Vagina (tissue), 2 donors: Measurements from ENCODE around the gene TEF. TPM values are rescaled to one million over a fixed set of nuclear protein-coding genes. Genes with fewer than 3 reads are reported as not detected.

Experiments used
- DNase-seq, 2 donors: peaks; one replicate each; pipeline ENCODE4 v3.0.0-alpha.2; 2017; ENCODE audit errors: extremely low spot score in 2 of 2
- H3K27ac ChIP-seq: fragments of 200-600 bp; sonication (generic); one replicate; pipeline ENCODE4 v1.5.1; 2019
- H3K27me3 ChIP-seq: fragments of 200-600 bp; sonication (generic); one replicate; pipeline ENCODE4 v1.5.1; 2019
- H3K36me3 ChIP-seq, 2 donors: fragments of 200-600 bp; sonication (generic); one replicate each; pipeline ENCODE4 v1.5.1; 2017 to 2019
- H3K4me1 ChIP-seq: fragments of 200-600 bp; sonication (generic); one replicate; pipeline ENCODE4 v1.5.1; 2019
- H3K4me3 ChIP-seq, 2 donors: fragments of 200-600 bp; sonication (generic); 1 replicate in 1 of 2; 2 replicates in 1 of 2; pipeline ENCODE4 v1.5.1; 2016 to 2019
- H3K9me3 ChIP-seq: fragments of 200-600 bp; sonication (generic); one replicate; pipeline ENCODE4 v1.5.1; 2019
- POLR2A ChIP-seq, 2 donors: fragments of 450-650 bp; IDR thresholded peaks; one replicate each; pipeline ENCODE4 v1.6.1; 2017; ENCODE audit warnings: antibody characterized with exemption in 2 of 2, mild to moderate bottlenecking in 2 of 2, moderate library complexity in 2 of 2
- POLR2AphosphoS5 ChIP-seq, 2 donors: sonication (generic); formaldehyde crosslinking; IDR thresholded peaks; one replicate each; pipeline ENCODE4 v1.9.0; 2017; ENCODE audit warnings: antibody characterized with exemption in 2 of 2, mild to moderate bottlenecking in 2 of 2, low read depth in 1 of 2; ENCODE audit not compliant: insufficient read depth in 1 of 2
- intact Hi-C: fragments of 100-400 bp; cut with DNase I; formaldehyde crosslinking; loops from one replicate; pipeline ENCODE4 v1.15.1; 2023
- total RNA-seq: library from RNA; depleted of rRNA; stranded (reverse); fragments of >200 nt; gene quantifications from one replicate; pipeline ENCODE4 v1.2.3, GENCODE V29; 2016
- TF ChIP-seq, protein P1 (sequence below), 3 experiments: fragments of 450-650 bp in 2 of 3; fragments of 200-600 bp in 1 of 3; sonication (generic) in 1 of 3; IDR thresholded peaks; one replicate each; pipeline ENCODE4 v1.5.1; 2017 to 2019; ENCODE audit warnings: antibody characterized with exemption in 3 of 3, mild to moderate bottlenecking in 2 of 3, moderate library complexity in 2 of 3

TEF gene
- total RNA-seq, 1 donor from 2014 or later = 12.0 TPM

DNA sequence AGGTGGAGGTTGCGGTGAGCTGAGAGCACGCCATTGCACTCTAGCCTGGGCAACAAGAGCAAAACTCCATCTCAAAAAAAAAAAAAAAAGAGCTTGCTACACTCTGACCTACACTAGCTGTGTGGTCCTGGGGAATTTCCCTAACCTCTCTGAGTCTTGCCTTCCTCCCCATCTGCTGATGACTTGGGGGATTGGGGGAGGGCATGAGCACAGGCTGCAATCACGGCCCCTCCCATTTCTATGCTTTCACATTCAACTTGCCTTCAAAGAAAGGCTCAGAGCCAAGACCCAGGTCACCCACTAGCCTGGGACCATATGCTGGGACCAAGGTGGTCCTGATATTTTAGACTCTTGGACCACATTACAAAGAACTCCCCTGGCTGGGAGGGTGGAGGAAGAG lies 39.8 kb upstream of the TEF start:
- DNase-seq = no peak
- Histone ChIP-seq H3K27ac (no peak overlapping the region), H3K4me3 (no peak overlapping the region), H3K36me3 (peaks cover 0 to 56% of the 10 kb centered on the region in 2 donors), H3K27me3 (no peaks in the 10 kb centered on the region), H3K4me1 (no peaks in the 10 kb centered on the region), H3K9me3 (no peaks in the 10 kb centered on the region)
- TF ChIP-seq POLR2A (IDR thresholded peaks at IDR 0.05) = no peak
- TF ChIP-seq, protein P1, sequence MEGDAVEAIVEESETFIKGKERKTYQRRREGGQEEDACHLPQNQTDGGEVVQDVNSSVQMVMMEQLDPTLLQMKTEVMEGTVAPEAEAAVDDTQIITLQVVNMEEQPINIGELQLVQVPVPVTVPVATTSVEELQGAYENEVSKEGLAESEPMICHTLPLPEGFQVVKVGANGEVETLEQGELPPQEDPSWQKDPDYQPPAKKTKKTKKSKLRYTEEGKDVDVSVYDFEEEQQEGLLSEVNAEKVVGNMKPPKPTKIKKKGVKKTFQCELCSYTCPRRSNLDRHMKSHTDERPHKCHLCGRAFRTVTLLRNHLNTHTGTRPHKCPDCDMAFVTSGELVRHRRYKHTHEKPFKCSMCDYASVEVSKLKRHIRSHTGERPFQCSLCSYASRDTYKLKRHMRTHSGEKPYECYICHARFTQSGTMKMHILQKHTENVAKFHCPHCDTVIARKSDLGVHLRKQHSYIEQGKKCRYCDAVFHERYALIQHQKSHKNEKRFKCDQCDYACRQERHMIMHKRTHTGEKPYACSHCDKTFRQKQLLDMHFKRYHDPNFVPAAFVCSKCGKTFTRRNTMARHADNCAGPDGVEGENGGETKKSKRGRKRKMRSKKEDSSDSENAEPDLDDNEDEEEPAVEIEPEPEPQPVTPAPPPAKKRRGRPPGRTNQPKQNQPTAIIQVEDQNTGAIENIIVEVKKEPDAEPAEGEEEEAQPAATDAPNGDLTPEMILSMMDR (IDR thresholded peaks at IDR 0.05) = no peak
- no peak for TF ChIP-seq POLR2AphosphoS5 (IDR thresholded peaks at IDR 0.05; ENCODE audit: insufficient read depth in 1 of 2, low read depth in 1 of 2)
- intact Hi-C loops = no loop called here

DNA sequence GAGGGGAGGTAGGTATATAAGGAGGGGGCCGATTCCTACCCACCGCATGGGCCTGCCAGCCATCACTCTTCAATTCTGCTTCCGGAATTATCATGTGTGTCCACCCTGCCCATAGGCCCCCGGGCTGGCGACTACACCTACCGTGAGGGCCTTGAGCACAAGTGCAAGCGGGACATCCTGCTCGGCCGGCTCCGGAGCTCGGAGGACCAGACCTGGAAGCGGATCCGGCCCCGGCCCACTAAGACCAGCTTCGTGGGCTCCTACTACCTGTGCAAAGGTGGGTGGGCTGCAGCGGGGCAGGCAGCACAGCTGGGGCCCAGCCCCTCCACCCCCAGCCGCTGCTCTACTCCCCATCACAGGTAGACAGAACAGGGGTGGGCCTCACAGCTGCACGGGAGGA lies 38.4 kb upstream of the TEF start:
- no peak for TF ChIP-seq POLR2A (IDR thresholded peaks at IDR 0.05)
- TF ChIP-seq, protein P1 (IDR thresholded peaks at IDR 0.05) = no peak
- no peak for TF ChIP-seq POLR2AphosphoS5 (IDR thresholded peaks at IDR 0.05; ENCODE audit: insufficient read depth in 1 of 2, low read depth in 1 of 2)
- H3K27me3 ChIP-seq = no peaks in the 10 kb centered on the region
- DNase-seq = no peak
- intact Hi-C loops = no loop called here
- H3K27ac ChIP-seq = no peak overlapping the region
- no peak overlapping the region for H3K4me3 ChIP-seq
- H3K9me3 ChIP-seq = no peaks in the 10 kb centered on the region
- no peaks in the 10 kb centered on the region for H3K4me1 ChIP-seq
- H3K36me3 ChIP-seq = peaks cover 0 to 69% of the 10 kb centered on the region in 2 donors

DNA sequence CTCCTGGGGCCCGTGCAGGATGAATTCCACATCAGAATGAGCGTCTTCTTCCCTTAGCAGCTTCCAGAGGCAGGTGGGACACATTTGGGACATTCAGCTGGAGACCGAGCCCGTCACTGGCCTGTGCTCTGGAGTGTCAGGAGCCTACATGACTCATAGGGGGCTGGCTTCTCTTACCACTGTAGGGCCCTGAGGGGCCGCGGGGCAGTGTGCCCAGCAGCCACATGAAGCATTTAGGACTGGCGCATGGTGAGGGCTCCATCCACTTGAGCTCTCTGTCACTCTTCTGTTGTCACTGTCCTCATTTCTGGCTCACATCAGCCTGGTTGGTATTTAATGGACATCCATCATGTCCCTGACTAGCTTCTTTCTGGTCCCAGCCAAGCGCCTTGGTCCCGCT lies 38.0 kb upstream of the TEF start:
- DNase-seq = no peak
- Histone ChIP-seq H3K4me1 (no peaks in the 10 kb centered on the region), H3K9me3 (no peaks in the 10 kb centered on the region), H3K36me3 (peaks cover 0 to 73% of the 10 kb centered on the region in 2 donors), H3K4me3 (no peak overlapping the region), H3K27me3 (no peaks in the 10 kb centered on the region), H3K27ac (no peak overlapping the region)
- TF ChIP-seq POLR2AphosphoS5 (IDR thresholded peaks at IDR 0.05; ENCODE audit: insufficient read depth in 1 of 2, low read depth in 1 of 2) (no peak), POLR2A (IDR thresholded peaks at IDR 0.05) (no peak)
- TF ChIP-seq, protein P1 (IDR thresholded peaks at IDR 0.05) = no peak
- intact Hi-C loops = no loop called here

DNA sequence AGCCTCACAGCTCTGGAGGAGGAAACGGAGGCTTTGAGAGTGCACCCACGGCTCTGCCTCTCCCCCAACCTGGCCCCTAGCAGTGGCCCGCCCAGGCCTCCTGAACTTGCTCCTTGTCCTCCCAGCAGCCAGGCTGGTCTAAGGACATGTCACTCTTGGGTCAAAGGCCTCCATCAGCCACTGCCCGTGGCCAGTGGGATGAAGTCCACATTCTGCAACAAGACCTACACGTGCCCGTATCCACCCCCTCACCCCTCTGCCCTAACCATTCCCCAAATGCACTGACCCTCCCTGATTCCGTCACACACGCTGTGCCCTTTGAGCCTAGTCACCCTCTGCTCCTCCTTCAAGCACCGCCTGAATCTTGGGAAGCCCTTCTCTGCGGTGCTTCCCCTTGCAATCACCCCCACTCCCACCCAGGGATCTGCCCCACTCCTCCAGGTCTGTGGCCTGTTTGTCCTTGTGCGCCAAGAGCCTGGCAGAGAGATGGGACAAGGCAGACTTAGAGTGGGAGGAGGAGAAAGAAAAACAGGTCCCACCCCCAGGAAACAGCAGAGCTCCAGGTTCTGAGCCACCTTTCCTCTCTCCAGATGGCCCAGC lies 37.5 kb upstream of the TEF start:
- TF ChIP-seq POLR2A (IDR thresholded peaks at IDR 0.05) (no peak), POLR2AphosphoS5 (IDR thresholded peaks at IDR 0.05; ENCODE audit: insufficient read depth in 1 of 2, low read depth in 1 of 2) (no peak)
- TF ChIP-seq, protein P1 (IDR thresholded peaks at IDR 0.05) = no peak
- no peak overlapping the region for H3K27ac ChIP-seq
- no peaks in the 10 kb centered on the region for H3K27me3 ChIP-seq
- no peaks in the 10 kb centered on the region for H3K9me3 ChIP-seq
- peaks cover 0 to 74% of the 10 kb centered on the region in 2 donors for H3K36me3 ChIP-seq
- no peak overlapping the region for H3K4me3 ChIP-seq
- H3K4me1 ChIP-seq = no peaks in the 10 kb centered on the region
- DNase-seq = no peak
- intact Hi-C loops = no loop called here

DNA sequence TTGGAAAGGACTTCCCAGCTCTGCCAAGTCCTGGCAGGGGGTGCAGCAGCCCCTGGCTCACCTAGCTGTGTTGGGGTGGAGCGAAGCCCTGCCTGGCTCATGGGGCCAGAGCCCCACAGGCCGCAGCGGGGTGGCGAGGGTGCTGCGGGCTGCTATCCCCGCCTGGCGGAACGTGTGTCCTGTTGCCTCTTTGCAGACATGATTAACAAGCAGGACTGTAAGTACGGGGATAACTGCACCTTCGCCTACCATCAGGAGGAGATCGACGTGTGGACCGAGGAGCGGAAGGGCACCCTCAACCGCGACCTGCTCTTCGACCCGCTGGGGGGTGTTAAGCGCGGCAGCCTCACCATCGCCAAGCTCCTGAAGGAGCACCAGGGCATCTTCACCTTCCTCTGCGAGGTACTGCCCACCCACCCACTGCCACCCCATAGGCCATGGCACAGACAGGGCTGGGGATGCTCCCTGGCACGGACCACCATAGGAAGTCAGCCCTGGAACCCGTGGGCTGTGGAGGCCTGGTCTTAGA lies 35.9 kb upstream of the TEF start:
- Histone ChIP-seq H3K27ac (no peak overlapping the region), H3K9me3 (no peaks in the 10 kb centered on the region), H3K4me1 (no peaks in the 10 kb centered on the region), H3K4me3 (no peak overlapping the region), H3K36me3 (peaks cover 0 to 78% of the 10 kb centered on the region in 2 donors), H3K27me3 (no peaks in the 10 kb centered on the region)
- intact Hi-C loops = no loop called here
- no peak for DNase-seq
- TF ChIP-seq POLR2AphosphoS5 (IDR thresholded peaks at IDR 0.05; ENCODE audit: insufficient read depth in 1 of 2, low read depth in 1 of 2) = no peak
- TF ChIP-seq, protein P1 (IDR thresholded peaks at IDR 0.05) = no peak
- TF ChIP-seq POLR2A (IDR thresholded peaks at IDR 0.05) = no peak
